NCI-H510A treated with DMSO at 0.1 percent for 48 hours (cell line): Measurements from ENCODE around the gene TP53I11.

Source experiments
- DNase-seq: peaks from one replicate; lab custom pipeline; 2025; lab: John Stamatoyannopoulos, UW

TP53I11 gene

DNA sequence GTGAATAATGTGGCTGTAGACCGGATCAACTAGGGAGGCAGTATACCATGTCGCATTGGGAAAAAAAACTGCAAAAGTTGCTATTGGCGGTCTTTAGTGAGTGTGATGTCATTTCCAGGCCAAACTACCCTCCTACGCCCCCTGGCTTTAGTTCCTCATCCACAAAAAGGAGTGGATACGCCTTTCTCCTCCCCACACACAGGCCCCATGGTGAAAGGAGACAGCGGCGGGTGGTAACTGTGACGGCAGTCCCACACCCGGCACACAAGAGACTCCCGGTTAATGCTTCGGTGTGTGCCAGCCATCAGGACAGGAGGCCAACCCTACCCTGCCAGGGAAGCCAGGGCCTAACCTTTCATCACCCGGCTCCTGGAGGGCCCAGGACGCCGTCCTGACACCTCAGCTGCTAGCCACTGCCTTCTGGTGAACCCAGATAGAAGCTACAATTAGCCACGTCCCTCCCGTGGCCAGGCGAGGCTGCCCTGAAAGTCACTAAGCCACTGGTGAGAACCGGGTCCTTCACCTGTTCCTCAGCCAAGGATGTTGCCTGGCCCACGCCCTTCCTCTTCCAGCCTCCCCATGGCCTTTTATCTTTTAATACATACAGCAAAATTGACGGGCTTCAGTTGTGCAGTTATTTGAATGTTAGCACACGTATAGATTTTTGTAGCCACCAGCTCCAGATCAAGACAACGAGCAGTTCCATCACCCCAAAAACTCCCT lies 10.8 kb downstream of the TP53I11 start:
- DNase-seq, result no peak

GRCh38 chr11:44938066-44938691 lies 12.5 kb downstream of the TP53I11 start:
- DNase-seq, result no peak

DNA sequence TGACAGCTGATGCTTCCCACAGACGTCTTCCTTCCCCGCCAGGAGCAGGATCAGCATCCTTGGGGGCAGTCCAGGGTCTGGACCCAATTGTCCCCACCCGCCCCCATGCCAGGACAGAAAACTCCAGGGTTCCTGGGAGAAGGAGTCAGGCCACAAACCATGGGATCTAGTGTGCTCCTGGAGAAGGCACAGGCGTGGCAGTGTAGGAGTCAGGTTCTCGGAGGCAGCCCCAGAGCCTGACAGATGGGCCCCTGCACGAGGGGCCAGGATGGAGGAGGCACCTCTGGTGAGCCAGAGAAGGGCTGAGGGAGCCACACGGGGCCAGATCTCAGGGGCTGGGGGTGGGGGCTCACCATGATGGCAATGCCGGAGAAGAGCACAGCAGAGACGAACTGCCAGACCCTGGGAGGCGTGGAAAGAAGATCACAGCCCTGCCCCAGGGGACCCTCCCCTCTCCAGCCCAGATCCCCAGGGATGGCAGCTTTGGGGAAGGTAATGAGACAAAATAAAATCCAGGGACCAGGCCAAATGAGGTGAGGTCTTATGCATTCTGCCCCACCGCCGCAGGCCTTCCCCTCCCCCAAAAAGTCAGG lies 13.6 kb downstream of the TP53I11 start:
- no peak for DNase-seq

DNA sequence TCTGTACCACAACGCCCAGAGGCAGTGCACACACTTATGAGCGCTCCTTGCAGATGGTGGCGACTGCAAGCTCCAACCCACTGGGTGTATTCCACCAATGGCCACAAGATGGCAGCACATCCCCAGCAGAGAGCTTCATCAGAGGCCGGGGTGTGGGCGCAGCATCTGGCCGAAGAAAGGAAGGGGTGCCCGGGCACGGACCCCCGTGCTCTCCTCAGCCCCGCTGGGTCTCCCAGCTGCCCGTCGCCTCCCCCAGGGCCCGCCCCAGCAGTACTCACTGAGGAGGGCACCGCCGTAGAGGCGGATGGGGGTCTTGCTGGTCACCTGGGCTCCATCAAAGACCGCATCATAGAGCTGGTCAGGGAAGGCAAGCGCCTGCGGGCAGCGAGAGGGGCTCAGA lies 14.2 kb downstream of the TP53I11 start:
- DNase-seq, result no peak

GRCh38 chr11:44934735-44935250 lies 15.9 kb downstream of the TP53I11 start:
- DNase-seq, result no peak

GRCh38 chr11:44934110-44934509 lies 16.6 kb downstream of the TP53I11 start:
- no peak for DNase-seq

DNA sequence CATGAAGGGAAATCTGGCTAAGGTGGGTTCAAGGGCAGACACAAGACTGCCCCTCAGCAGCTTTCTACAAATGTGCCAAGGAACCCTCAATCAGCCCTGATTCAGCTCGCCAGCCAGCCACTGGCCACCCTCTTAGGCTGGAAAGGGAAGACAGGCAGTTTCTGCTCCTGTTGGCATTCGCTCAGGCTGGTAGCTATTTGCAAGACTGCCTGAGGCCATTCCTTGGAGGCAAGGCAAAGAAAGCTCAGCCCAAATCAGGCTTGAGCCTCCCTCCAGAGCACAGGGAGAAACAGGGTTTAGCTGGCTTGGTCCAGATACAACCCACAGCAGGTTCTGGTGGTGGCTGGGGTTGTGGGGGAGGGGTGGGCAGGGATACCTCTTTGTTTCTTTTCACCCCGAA lies 19.2 kb downstream of the TP53I11 start:
- no peak for DNase-seq

DNA sequence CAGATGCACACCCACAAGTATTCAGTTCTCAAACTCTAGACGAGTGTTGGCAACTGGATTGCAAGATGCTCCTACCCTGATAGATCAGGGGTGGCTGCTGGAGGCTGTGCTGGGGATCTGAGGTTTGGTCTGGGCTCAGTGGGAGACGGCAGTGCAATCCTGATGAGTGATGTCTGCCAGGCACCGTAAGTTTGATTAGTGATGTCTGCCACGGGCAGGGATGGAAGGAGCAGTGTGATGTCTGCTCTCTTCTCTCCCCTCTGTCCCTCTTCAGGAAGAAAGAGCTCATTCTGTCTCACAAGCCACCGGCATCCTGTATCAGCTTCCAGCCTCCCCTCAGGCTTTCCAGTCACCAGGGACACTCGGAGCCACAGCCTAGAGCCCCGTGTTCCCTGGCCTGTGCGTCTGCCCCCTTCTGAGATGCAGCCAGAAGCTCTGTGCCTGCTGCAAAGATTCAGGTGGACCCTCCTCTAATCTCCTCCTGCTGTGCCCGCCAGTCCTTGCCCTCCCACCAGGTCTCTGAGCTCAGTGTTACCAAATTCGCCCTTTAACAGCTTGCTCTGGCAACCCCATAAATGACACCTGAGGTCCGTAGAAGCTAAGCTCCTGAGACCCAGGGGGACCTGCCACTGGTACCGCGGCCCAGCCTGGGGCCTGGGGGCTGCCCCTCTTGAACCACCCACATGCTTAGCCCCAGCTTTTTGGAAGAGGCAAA lies 19.9 kb downstream of the TP53I11 start:
- DNase-seq, result no peak

GRCh38 chr11:44928816-44929215 lies 21.9 kb downstream of the TP53I11 start:
- DNase-seq, result no peak

DNA sequence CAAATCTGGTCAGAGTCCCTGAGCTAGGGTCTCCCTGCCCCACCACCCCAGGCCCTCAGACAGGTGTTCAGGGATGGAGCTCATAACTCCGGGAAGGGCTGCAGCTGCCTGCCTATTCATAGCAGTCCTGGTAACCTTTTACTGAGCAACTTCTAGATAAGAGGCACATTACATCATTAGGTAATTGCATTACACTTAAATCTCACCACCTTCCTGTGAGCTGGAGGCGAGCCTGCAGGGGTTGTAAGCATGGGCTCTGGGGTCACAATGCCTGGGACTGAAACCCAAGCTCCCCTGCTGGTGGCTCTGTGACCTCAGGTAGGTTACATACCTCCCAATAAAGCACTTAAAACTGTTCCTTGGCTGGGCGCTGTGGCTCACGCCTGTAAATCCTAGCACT lies 22.5 kb downstream of the TP53I11 start:
- DNase-seq, result no peak

- peak; percentile 30 for DNase-seq
Observed at GRCh38 chr11:44927174-44927661, 23.5 kb downstream of the TP53I11 start.

DNA sequence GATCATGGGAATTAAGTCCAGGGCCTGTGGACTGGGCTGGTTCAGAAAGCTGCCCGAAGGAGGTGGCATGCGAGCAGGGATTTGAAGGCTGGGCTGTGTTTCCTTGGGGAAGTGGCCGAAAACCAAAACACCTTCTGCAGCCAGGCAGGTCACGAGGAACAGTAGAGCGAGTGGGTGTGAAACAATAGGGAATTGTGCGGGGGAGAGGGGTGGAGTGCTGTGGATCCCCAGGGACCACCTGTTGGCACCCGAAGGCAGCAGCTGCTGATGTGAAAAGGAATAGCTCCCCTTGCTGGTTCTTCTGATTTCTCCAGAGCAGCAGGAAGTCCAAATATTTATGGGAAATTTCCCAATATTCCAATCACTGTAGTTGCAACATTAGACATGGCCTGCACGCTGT lies 24.6 kb downstream of the TP53I11 start:
- DNase-seq, result no peak

DNA sequence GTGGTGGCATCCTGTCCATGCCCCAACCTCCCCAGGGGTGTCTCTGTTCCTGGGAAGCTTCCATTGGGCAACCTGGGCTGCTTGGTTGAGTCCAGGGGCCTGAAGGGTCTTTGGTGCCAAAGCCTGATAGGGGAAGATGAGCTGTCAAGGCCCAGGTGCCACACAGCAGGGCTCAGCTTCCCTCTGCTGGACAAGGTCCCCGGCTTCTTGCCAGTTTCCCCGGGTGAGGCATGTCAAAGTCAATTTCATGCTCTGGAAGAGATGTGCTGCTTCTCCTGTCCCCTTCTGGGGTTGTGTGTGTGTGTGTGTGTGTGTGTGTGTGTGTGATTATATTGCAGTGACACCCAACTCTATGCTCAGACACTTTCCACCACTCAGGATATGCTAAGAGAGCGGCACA lies 26.9 kb downstream of the TP53I11 start:
- no peak for DNase-seq

DNA sequence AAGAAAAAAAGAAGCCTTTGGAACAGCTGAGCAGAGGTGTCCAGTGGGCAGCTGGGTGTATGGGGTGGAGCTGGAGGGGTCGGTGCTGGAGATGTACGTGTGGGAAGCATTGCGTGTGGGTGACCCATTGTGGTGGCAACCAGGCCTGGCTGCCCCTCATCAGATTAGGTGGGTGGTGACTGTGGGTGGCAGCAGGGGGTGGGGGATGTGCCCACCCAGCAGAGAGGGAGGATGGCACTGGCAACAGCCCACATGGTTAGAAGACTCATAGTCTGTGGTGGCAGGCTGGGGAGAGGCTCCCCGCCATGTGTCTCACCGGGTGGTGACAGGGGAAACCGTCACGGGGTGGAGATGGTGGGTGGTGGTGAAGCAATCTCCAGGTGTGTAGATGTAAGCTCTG lies 27.6 kb downstream of the TP53I11 start:
- DNase-seq, result no peak

DNA sequence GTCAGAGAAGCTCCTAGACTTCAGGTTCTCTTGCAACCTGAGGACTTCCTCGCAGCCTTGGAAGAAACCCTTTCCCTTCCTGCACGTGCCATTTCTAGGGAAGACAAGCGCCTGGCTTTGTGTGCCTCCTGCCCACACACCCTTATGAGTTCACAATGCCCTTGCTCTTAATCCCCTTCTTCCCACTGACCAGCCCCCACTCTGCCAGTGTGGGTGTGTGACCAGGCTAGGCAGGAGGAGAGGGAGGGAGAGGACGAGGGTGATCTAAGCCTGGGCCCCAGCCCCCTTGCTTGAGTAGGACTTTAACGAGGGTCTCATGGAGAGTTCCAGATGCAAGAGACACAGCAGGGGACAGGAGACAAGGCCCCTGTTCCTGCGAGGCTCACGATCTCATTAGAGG lies 30.2 kb downstream of the TP53I11 start:
- DNase-seq, result no peak

- no peak for DNase-seq
Observed at GRCh38 chr11:44917741-44918140, 32.9 kb downstream of the TP53I11 start.

GRCh38 chr11:44916801-44917385 lies 33.8 kb downstream of the TP53I11 start:
- DNase-seq, result no peak

- DNase-seq, result no peak
Observed at GRCh38 chr11:44916331-44916730, 34.4 kb downstream of the TP53I11 start.

DNA sequence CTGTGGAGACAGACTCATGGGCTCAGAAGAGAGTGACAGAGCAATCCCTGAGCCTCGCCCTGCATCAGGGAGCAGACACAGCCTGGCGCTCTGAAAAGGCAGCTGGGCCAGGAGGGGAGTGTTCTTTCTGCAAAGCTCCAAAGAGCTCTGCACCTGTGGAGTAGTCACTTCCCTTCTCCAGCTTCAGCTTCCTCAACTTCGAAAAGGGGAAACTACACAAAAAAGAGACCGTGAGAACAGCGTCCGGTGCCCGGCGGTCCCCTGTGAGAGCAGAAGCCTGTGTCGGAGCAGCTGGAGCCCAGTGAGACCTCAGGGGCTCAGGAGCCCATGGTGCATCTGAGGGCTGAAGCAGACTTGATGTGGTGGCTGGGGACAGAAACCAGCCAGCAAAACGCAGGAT lies 35.1 kb downstream of the TP53I11 start:
- DNase-seq, result no peak

- no peak for DNase-seq
Observed at GRCh38 chr11:44915004-44915403, 35.7 kb downstream of the TP53I11 start.

DNA sequence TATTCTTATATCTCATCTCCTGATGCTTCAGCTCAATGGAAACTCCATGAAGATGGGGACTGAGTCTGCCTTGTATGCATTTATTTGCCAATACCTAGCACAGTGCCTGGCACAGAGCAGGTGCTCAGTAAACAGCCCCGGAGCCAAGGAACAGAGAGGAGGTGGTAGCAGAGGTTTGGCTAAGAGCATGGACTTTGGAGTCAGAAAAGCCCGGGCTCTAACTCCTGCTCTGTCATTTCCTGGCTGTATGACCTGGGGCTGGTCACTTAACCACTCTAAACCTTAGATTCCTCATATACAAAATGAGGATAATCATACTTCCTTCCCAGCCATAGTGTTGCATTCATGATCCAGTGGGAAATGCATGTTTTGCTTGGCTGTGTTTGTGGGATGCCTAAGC lies 36.6 kb downstream of the TP53I11 start:
- DNase-seq, result no peak

- no peak for DNase-seq
Observed at GRCh38 chr11:44913502-44913901, 37.2 kb downstream of the TP53I11 start.
